ENCODE measurements around the gene GSTO2.
"Not testable (repeated sequence)": the region's sequence is repeated elsewhere in the genome, so short reads cannot be mapped to it uniquely, and the experiment has no call there.

GSTO2 gene

DNA sequence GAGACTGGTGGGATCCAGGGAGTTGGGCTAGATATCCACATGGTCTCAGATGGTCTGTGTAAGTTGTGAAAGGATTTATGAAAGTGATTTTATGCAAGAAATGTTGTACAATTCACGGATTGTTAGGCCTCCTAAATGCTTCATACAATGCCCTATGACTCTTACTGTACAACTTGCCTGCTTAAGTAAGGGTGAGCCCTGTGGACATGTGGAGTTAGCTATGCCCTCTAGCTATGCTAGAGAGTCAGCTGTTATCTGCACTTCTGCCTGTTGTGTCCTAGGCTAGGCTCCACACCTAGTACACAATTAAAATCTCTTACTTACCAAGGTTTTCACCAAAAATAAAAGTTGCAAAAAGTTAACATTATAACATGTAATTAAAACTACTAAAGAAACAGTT is 35.2 kb upstream of the GSTO2 start:
- TF ChIP-seq, protein P1, sequence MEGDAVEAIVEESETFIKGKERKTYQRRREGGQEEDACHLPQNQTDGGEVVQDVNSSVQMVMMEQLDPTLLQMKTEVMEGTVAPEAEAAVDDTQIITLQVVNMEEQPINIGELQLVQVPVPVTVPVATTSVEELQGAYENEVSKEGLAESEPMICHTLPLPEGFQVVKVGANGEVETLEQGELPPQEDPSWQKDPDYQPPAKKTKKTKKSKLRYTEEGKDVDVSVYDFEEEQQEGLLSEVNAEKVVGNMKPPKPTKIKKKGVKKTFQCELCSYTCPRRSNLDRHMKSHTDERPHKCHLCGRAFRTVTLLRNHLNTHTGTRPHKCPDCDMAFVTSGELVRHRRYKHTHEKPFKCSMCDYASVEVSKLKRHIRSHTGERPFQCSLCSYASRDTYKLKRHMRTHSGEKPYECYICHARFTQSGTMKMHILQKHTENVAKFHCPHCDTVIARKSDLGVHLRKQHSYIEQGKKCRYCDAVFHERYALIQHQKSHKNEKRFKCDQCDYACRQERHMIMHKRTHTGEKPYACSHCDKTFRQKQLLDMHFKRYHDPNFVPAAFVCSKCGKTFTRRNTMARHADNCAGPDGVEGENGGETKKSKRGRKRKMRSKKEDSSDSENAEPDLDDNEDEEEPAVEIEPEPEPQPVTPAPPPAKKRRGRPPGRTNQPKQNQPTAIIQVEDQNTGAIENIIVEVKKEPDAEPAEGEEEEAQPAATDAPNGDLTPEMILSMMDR (IDR thresholded peaks at IDR 0.05; ENCODE audit: borderline replicate concordance, control extremely low read depth, extremely low read depth, insufficient read depth, missing control alignments) = no peak

DNA sequence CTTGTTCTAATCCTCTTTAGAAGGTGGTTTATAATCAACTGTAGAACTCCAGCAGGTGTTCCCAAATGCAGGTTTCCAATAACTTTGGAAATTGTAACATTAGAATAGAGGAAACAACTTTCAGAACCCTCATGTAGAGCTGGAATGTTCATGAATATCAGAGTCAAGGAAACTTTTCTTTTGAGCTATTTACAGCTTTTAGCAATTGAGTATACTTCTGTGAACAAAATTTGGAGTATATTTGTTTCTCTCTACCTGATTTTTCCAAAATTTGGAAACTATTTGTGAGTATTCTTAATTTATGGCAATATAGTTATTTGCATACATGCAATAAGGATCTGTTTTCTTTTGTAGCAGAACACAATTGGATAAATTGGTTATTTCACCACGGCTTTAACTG is 34.0 kb upstream of the GSTO2 start:
- no peak for DNase-seq (ENCODE audit: low spot score)
- TF ChIP-seq, protein P1 (IDR thresholded peaks at IDR 0.05; ENCODE audit: borderline replicate concordance, control extremely low read depth, extremely low read depth, insufficient read depth, missing control alignments) = no peak
- in situ Hi-C loops (cut with MboI; ENCODE audit: low sequenced_read_pairs, unreplicated experiment) = no loop called here

More for the DNA sequence above, 35.2 kb upstream of the GSTO2 start:
- in situ Hi-C loops (cut with MboI; ENCODE audit: low sequenced_read_pairs, unreplicated experiment) = no loop called here
- no peak for DNase-seq (ENCODE audit: low spot score)

DNA sequence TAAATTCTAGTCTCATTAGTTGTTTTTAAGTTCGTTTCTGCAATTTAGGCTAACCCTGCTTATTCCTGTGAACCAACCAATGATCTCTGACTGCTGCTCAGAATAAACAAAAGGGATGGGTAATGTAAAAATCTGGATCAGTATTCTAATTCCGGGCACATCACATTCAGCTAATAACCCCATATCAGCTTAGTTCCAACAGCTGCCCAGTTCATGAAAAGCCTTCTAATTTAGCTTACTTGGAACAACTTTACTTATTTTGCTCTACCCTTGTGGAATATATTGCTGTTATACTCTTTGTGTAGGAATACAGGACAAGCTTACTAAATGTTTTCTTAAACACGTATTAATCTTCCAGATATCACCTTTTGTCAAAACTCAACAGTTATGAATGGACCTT is 33.2 kb upstream of the GSTO2 start:
- DNase-seq (ENCODE audit: low spot score) = no peak
- TF ChIP-seq, protein P1 (IDR thresholded peaks at IDR 0.05; ENCODE audit: borderline replicate concordance, control extremely low read depth, extremely low read depth, insufficient read depth, missing control alignments) = no peak
- in situ Hi-C loops (cut with MboI; ENCODE audit: low sequenced_read_pairs, unreplicated experiment) = no loop called here

DNA sequence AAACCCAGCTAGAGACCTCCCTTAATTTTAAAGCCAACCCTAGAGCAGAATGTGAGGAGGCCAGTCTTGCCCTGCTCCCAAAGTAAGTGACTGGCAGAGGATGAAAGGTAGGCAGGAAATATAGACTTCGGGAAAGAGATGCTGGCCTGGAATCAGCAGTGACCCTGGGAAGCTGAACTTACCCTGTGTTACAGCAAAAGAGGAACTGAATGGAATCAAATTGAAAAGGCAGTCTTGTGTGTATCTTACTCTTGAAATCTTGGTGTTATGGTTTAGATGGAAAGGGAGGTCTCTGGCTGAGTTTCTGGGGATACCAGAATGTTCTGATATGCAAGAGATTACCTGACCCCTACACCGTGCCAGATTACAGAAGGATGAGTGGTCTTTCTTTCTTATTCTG is 28.9 kb upstream of the GSTO2 start:
- in situ Hi-C loops (cut with MboI; ENCODE audit: low sequenced_read_pairs, unreplicated experiment) = no loop called here
- DNase-seq (ENCODE audit: low spot score) = no peak
- TF ChIP-seq, protein P1 (IDR thresholded peaks at IDR 0.05; ENCODE audit: borderline replicate concordance, control extremely low read depth, extremely low read depth, insufficient read depth, missing control alignments) = no peak

DNA sequence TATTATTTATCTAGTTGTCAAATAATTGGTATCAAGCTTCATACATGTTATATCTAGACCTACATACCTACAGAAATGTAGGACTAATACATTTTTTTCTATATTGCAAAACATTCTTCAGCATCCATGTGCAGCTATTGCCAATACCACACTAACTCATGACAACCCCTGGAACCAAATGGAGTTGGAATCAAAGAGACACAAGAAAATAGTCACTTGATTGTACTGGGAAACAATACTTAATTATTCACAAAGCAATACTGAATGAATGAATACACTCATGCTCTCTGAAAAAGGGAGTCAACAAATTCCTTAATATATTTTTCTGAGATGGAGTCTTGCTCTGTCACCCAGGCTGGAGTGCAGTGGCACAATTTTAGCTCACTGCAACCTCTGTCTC is 26.4 kb upstream of the GSTO2 start:
- in situ Hi-C loops (cut with MboI; ENCODE audit: low sequenced_read_pairs, unreplicated experiment) = no loop called here

DNA sequence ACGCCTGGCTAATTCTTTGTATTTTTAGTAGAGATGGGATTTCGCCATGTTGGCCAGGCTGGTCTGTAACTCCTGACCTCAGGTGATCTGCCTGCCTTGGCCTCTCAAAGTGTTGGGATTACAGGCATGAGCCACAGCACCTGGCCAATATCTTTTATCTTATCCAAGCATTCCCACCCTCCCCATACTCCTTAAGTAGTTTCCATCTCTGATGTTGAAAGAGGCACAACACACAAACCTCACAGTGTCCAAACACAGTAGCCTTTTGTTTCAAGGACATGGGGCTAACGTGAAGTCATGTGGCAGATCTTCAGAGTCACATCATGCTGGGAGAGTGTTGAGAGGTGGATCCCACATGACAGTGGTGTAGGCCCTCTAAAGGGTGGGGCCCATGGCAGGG is 26.0 kb upstream of the GSTO2 start:
- in situ Hi-C loops (cut with MboI; ENCODE audit: low sequenced_read_pairs, unreplicated experiment) = not testable (repeated sequence)

More for the DNA sequence above, 26.4 kb upstream of the GSTO2 start:
- DNase-seq (ENCODE audit: low spot score) = no peak
- TF ChIP-seq, protein P1 (IDR thresholded peaks at IDR 0.05; ENCODE audit: borderline replicate concordance, control extremely low read depth, extremely low read depth, insufficient read depth, missing control alignments) = no peak

DNA sequence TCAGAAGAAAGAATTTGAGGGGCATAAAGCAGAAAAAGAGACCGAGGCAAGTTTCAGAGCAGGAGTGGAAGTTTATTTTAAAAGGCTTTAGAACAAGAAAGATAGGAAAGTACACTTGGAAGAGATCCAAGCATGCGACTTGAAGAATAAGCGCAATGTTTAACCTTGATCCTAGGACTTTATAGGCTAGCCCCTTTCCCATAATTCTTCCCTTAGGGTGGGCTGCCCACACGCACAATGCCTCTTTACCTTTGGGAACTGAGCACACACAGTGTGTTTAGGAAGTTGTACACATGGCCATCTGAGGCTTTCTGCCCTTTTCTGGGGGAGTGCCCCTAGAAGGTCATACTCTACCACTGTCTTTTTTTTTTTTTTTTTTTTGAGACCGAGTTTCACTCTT is 25.5 kb upstream of the GSTO2 start:
- DNase-seq (ENCODE audit: low spot score) = no peak
- TF ChIP-seq, protein P1 (IDR thresholded peaks at IDR 0.05; ENCODE audit: borderline replicate concordance, control extremely low read depth, extremely low read depth, insufficient read depth, missing control alignments) = no peak
- in situ Hi-C loops (cut with MboI; ENCODE audit: low sequenced_read_pairs, unreplicated experiment) = no loop called here

More for the DNA sequence above, 26.0 kb upstream of the GSTO2 start:
- DNase-seq (ENCODE audit: low spot score) = not testable (repeated sequence)

All from GM13976 (cell line).